SKM-1 treated with dmso at 0.1 percent for 144 hours (cell line): ENCODE data around the gene GRIK1.

Experiments
- DNase-seq: peaks from one replicate; lab custom pipeline; 2025; ENCODE audit not compliant: unreplicated experiment; lab: John Stamatoyannopoulos, UW

The GRIK1 gene

GRCh38 chr21:29829564-29830275 is 110.1 kb downstream of the GRIK1 start:
- no peak for DNase-seq

- no peak for DNase-seq
Observed at GRCh38 chr21:29827647-29828046, 112.1 kb downstream of the GRIK1 start.

GRCh38 chr21:29827236-29827635 is 112.6 kb downstream of the GRIK1 start:
- DNase-seq, result no peak

GRCh38 chr21:29826386-29826785 is 113.4 kb downstream of the GRIK1 start:
- no peak for DNase-seq

- no peak for DNase-seq
Observed at GRCh38 chr21:29825936-29826335, 113.9 kb downstream of the GRIK1 start.

GRCh38 chr21:29825345-29825744 is 114.5 kb downstream of the GRIK1 start:
- no peak for DNase-seq

- DNase-seq, result no peak
Observed at GRCh38 chr21:29822064-29822463, 117.7 kb downstream of the GRIK1 start.

GRCh38 chr21:29821230-29821629 is 118.6 kb downstream of the GRIK1 start:
- no peak for DNase-seq

- DNase-seq, result no peak
Observed at GRCh38 chr21:29819675-29820326, 120.0 kb downstream of the GRIK1 start.

GRCh38 chr21:29818383-29818921 is 121.3 kb downstream of the GRIK1 start:
- DNase-seq, result no peak

GRCh38 chr21:29817450-29817849 is 122.3 kb downstream of the GRIK1 start:
- no peak for DNase-seq

- no peak for DNase-seq
Observed at GRCh38 chr21:29812947-29813346, 126.8 kb downstream of the GRIK1 start.

- DNase-seq, result no peak
Observed at GRCh38 chr21:29810871-29811270, 128.9 kb downstream of the GRIK1 start.

GRCh38 chr21:29808153-29808552 is 131.6 kb downstream of the GRIK1 start:
- DNase-seq, result no peak

- no peak for DNase-seq
Observed at GRCh38 chr21:29805105-29805504, 134.7 kb downstream of the GRIK1 start.

- DNase-seq, result no peak
Observed at GRCh38 chr21:29803191-29803590, 136.6 kb downstream of the GRIK1 start.

- no peak for DNase-seq
Observed at GRCh38 chr21:29801122-29801521, 138.7 kb downstream of the GRIK1 start.

GRCh38 chr21:29800056-29800455 is 139.7 kb downstream of the GRIK1 start:
- no peak for DNase-seq

- no peak for DNase-seq
Observed at GRCh38 chr21:29798840-29799239, 141.0 kb downstream of the GRIK1 start.

- no peak for DNase-seq
Observed at GRCh38 chr21:29797155-29797554, 142.6 kb downstream of the GRIK1 start.

GRCh38 chr21:29793712-29794111 is 146.1 kb downstream of the GRIK1 start:
- DNase-seq, result no peak

- DNase-seq, result no peak
Observed at GRCh38 chr21:29789393-29789792, 150.4 kb downstream of the GRIK1 start.
